ENCODE data around the gene SLC34A2.

Gene SLC34A2

GRCh38 chr4:25663781-25664180 is 8.1 kb downstream of the SLC34A2 start:
- no peak for DNase-seq

GRCh38 chr4:25666031-25666630 is 10.5 kb downstream of the SLC34A2 start:
- no peak for DNase-seq

- DNase-seq: no peak
These were observed 12.4 kb downstream of the SLC34A2 start for GRCh38 chr4:25667931-25668557.

GRCh38 chr4:25670991-25671390 is 15.3 kb downstream of the SLC34A2 start:
- DNase-seq: no peak

GRCh38 chr4:25672756-25673155 is 17.1 kb downstream of the SLC34A2 start:
- DNase-seq: no peak

- no peak for DNase-seq
These were observed 18.7 kb downstream of the SLC34A2 start for GRCh38 chr4:25674386-25674785.

- no peak for DNase-seq
These were observed 20.6 kb downstream of the SLC34A2 start for GRCh38 chr4:25676221-25676620.

GRCh38 chr4:25677157-25677556 is 21.5 kb downstream of the SLC34A2 start:
- DNase-seq: no peak

- DNase-seq: no peak
These were observed 22.3 kb downstream of the SLC34A2 start for GRCh38 chr4:25677943-25678342.

GRCh38 chr4:25687773-25688172 is 32.1 kb downstream of the SLC34A2 start:
- DNase-seq: no peak

GRCh38 chr4:25694466-25694865 is 38.8 kb downstream of the SLC34A2 start:
- DNase-seq: no peak

GRCh38 chr4:25696409-25696808 is 40.8 kb downstream of the SLC34A2 start:
- no peak for DNase-seq

GRCh38 chr4:25697516-25697915 is 41.9 kb downstream of the SLC34A2 start:
- DNase-seq: no peak

GRCh38 chr4:25700661-25701060 is 45.0 kb downstream of the SLC34A2 start:
- DNase-seq: no peak

- no peak for DNase-seq
These were observed 47.2 kb downstream of the SLC34A2 start for GRCh38 chr4:25702848-25703247.

GRCh38 chr4:25703731-25704388 is 48.2 kb downstream of the SLC34A2 start:
- no peak for DNase-seq

- DNase-seq: no peak
These were observed 48.9 kb downstream of the SLC34A2 start for GRCh38 chr4:25704516-25704915.

- no peak for DNase-seq
These were observed 55.0 kb downstream of the SLC34A2 start for GRCh38 chr4:25710637-25711036.

GRCh38 chr4:25712611-25713010 is 57.0 kb downstream of the SLC34A2 start:
- DNase-seq: no peak

- no peak for DNase-seq
These were observed 58.2 kb downstream of the SLC34A2 start for GRCh38 chr4:25713812-25714211.

GRCh38 chr4:25722964-25723363 is 67.3 kb downstream of the SLC34A2 start:
- no peak for DNase-seq

GRCh38 chr4:25723409-25723808 is 67.8 kb downstream of the SLC34A2 start:
- no peak for DNase-seq

- no peak for DNase-seq
These were observed 70.2 kb downstream of the SLC34A2 start for GRCh38 chr4:25725870-25726269.

GRCh38 chr4:25727711-25728493 is 72.3 kb downstream of the SLC34A2 start:
- DNase-seq: no peak
